KMS-11 (cell line): ENCODE results near the gene ERC2.
"Not testable (repeated sequence)": the region's sequence is repeated elsewhere in the genome, so short reads cannot be mapped to it uniquely, and the experiment has no call there.

ENCODE experiments used
- H2AFZ ChIP-seq: fragments of 200-600 bp; sonication (generic); 2 replicates; pipeline ENCODE4 v1.6.1; 2016; ENCODE audit warnings: antibody characterized with exemption, mixed run types, low read depth
- H3K27ac ChIP-seq: fragments of 200-600 bp; sonication (generic); 2 replicates; pipeline ENCODE4 v1.6.1; 2016; ENCODE audit warnings: mild to moderate bottlenecking, mixed run types
- H3K27me3 ChIP-seq: fragments of 200-600 bp; sonication (generic); 2 replicates; pipeline ENCODE4 v1.6.1; 2017; ENCODE audit warnings: mild to moderate bottlenecking, low read depth, mixed run types, moderate library complexity; ENCODE audit not compliant: insufficient read depth
- H3K36me3 ChIP-seq: fragments of 200-600 bp; sonication (generic); 2 replicates; pipeline ENCODE4 v1.6.1; 2017; ENCODE audit warnings: mild to moderate bottlenecking, mixed run types; ENCODE audit not compliant: insufficient read depth
- H3K4me1 ChIP-seq: fragments of 200-600 bp; sonication (generic); 2 replicates; pipeline ENCODE4 v1.6.1; 2016; ENCODE audit warnings: mild to moderate bottlenecking, low read depth, mixed run types; ENCODE audit not compliant: poor library complexity, severe bottlenecking
- H3K4me2 ChIP-seq: fragments of 200-600 bp; sonication (generic); 2 replicates; pipeline ENCODE4 v1.7.0; 2016; ENCODE audit warnings: mild to moderate bottlenecking, mixed run types
- H3K4me3 ChIP-seq: fragments of 200-600 bp; sonication (generic); IDR thresholded peaks from 2 replicates; pipeline ENCODE4 v1.6.1; 2017; ENCODE audit warnings: low read depth, low read length, mixed read lengths; ENCODE audit not compliant: insufficient read depth
- H3K79me2 ChIP-seq: fragments of 200-600 bp; sonication (generic); 2 replicates; pipeline ENCODE4 v1.6.1; 2016; ENCODE audit warnings: low read depth, mixed run types; ENCODE audit not compliant: insufficient read depth
- H3K9ac ChIP-seq: fragments of 200-600 bp; sonication (generic); 2 replicates; pipeline ENCODE4 v1.6.1; 2016; ENCODE audit warnings: mild to moderate bottlenecking, mixed run types
- H4K20me1 ChIP-seq: fragments of 200-600 bp; sonication (generic); 2 replicates; pipeline ENCODE4 v1.6.1; 2016; ENCODE audit warnings: mild to moderate bottlenecking, mixed run types; ENCODE audit not compliant: insufficient read depth
- TF ChIP-seq, protein P1 (sequence below): fragments of 200-600 bp; sonication (generic); conservative IDR thresholded peaks from 2 replicates; pipeline ENCODE4 v1.6.1; 2017; ENCODE audit warnings: low read depth, mild to moderate bottlenecking, antibody characterized with exemption, low read length, moderate library complexity, mixed read lengths

The ERC2 gene

DNA sequence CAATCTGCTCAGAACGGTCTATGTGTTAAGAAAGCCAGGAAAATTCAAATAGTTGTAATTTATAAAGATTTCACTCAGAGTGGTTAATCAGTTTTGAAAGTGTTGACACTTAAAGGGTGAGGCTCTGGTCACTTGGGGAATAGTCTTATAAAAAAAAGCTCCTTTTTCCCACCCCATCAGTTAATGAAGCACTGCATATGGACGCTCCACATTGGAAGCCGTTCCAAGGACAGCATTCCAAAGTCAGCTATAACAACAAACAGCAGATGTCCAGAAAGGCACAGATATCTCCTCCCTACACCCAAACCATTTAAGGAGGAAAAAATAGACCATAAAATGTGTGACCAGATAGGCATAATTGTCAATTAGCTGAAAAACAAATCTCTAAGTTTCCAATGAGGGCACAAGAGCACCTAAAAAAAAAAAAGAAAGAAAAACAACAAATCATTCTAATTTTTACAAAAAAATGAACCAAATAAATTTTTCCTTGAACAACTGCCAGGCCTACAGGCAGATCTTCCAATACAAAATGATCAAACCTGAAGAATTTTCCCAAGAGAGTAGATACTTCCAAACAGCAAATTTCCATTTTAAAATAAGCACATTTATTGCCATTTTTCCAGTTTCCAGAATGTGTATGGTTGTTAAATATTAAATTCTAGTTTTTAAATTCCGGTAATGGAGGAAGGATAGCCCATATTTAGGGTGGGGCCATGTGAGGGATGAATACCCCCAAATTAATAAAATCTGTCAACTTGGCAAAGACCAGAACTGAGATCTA is 198.3 kb downstream of the ERC2 start:
- Histone ChIP-seq H3K4me3 (no peak overlapping the region), H3K27ac (no peak overlapping the region), H3K9ac (no peak overlapping the region), H3K4me1 (no peaks in the 10 kb centered on the region), H3K36me3 (no peaks in the 10 kb centered on the region), H3K27me3 (no peaks in the 10 kb centered on the region), H2AFZ (no peak overlapping the region), H4K20me1 (no peaks in the 10 kb centered on the region), H3K79me2 (no peaks in the 10 kb centered on the region), H3K4me2 (no peak overlapping the region)
- TF ChIP-seq, protein P1, sequence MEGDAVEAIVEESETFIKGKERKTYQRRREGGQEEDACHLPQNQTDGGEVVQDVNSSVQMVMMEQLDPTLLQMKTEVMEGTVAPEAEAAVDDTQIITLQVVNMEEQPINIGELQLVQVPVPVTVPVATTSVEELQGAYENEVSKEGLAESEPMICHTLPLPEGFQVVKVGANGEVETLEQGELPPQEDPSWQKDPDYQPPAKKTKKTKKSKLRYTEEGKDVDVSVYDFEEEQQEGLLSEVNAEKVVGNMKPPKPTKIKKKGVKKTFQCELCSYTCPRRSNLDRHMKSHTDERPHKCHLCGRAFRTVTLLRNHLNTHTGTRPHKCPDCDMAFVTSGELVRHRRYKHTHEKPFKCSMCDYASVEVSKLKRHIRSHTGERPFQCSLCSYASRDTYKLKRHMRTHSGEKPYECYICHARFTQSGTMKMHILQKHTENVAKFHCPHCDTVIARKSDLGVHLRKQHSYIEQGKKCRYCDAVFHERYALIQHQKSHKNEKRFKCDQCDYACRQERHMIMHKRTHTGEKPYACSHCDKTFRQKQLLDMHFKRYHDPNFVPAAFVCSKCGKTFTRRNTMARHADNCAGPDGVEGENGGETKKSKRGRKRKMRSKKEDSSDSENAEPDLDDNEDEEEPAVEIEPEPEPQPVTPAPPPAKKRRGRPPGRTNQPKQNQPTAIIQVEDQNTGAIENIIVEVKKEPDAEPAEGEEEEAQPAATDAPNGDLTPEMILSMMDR = no peak

GRCh38 chr3:56268616-56269383 is 199.5 kb downstream of the ERC2 start:
- no peak overlapping the region for H3K4me3 ChIP-seq
- H3K27me3 ChIP-seq = no peaks in the 10 kb centered on the region
- no peaks in the 10 kb centered on the region for H3K36me3 ChIP-seq
- no peaks in the 10 kb centered on the region for H3K79me2 ChIP-seq
- no peak overlapping the region for H3K9ac ChIP-seq
- TF ChIP-seq, protein P1 = no peak
- no peak overlapping the region for H3K4me2 ChIP-seq
- no peaks in the 10 kb centered on the region for H4K20me1 ChIP-seq
- H3K27ac ChIP-seq = no peak overlapping the region
- H2AFZ ChIP-seq = no peak overlapping the region
- H3K4me1 ChIP-seq = no peaks in the 10 kb centered on the region

GRCh38 chr3:56261852-56262251 is 206.4 kb downstream of the ERC2 start:
- H2AFZ ChIP-seq, H4K20me1 ChIP-seq, H3K27ac ChIP-seq, H3K27me3 ChIP-seq, H3K4me2 ChIP-seq, H3K9ac ChIP-seq, H3K4me1 ChIP-seq, H3K79me2 ChIP-seq, H3K36me3 ChIP-seq, H3K4me3 ChIP-seq: not testable (repeated sequence)

- Histone ChIP-seq H3K36me3 (no peaks in the 10 kb centered on the region), H3K4me2 (no peak overlapping the region)
- TF ChIP-seq, protein P1 = no peak
These were observed 208.0 kb downstream of the ERC2 start for GRCh38 chr3:56260262-56260661.

GRCh38 chr3:56257826-56258225 is 210.4 kb downstream of the ERC2 start:
- Histone ChIP-seq H3K4me2 (no peak overlapping the region), H4K20me1 (no peaks in the 10 kb centered on the region), H3K36me3 (no peaks in the 10 kb centered on the region), H2AFZ (no peak overlapping the region), H3K27me3 (no peaks in the 10 kb centered on the region), H3K9ac (no peak overlapping the region), H3K4me3 (no peak overlapping the region), H3K4me1 (no peaks in the 10 kb centered on the region), H3K79me2 (no peaks in the 10 kb centered on the region), H3K27ac (no peak overlapping the region)
- TF ChIP-seq, protein P1 = no peak

More at GRCh38 chr3:56260262-56260661, 208.0 kb downstream of the ERC2 start:
- H3K4me3 ChIP-seq = no peak overlapping the region
- H2AFZ ChIP-seq = no peak overlapping the region
- no peak overlapping the region for H3K9ac ChIP-seq
- no peak overlapping the region for H3K27ac ChIP-seq
- no peaks in the 10 kb centered on the region for H3K27me3 ChIP-seq
- H4K20me1 ChIP-seq = no peaks in the 10 kb centered on the region
- no peaks in the 10 kb centered on the region for H3K79me2 ChIP-seq
- no peaks in the 10 kb centered on the region for H3K4me1 ChIP-seq
